H1 (cell line): ENCODE results near the gene CDK13. TPM values are rescaled to one million over a fixed set of nuclear protein-coding genes. Genes with fewer than 3 reads are reported as not detected.

Source experiments
- EZH2 ChIP-seq: fragments of 200-600 bp; sonication (generic); IDR thresholded peaks from 2 replicates; pipeline ENCODE4 v1.7.1; 2012; ENCODE audit warnings: low read depth, mild to moderate bottlenecking, moderate library complexity, low read length, inconsistent platforms; ENCODE audit not compliant: severe bottlenecking
- KDM4A ChIP-seq: IDR thresholded peaks from one replicate; pipeline ENCODE4 v1.7.1; 2012; ENCODE audit warnings: low read depth, mild to moderate bottlenecking, moderate library complexity, low read length, inconsistent platforms; ENCODE audit not compliant: severe bottlenecking
- SAP30 ChIP-seq: fragments of 300-600 bp; sonication (generic); IDR thresholded peaks from 2 replicates; pipeline ENCODE4 v1.7.1; 2012; ENCODE audit warnings: low read length, moderate library complexity, mild to moderate bottlenecking, inconsistent platforms; ENCODE audit not compliant: insufficient read depth, insufficient replicate concordance
- polyA plus RNA-seq, 7 experiments: library from polyadenylated mRNA; depleted of rRNA in 3 of 7; stranded (reverse) in 5 of 7; unstranded in 2 of 7; fragments of >200 nt in 5 of 7; fragments of 200-250 nt in 2 of 7; gene quantifications; 1 replicate in 5 of 7; 2 replicates in 1 of 7; 4 replicates in 1 of 7; pipeline versions ENCODE4 v1.2.1 to v1.2.3, GENCODE V29; 2011 to 2013; ENCODE audit warnings: missing spikeins in 2 of 7, mixed read lengths in 2 of 7
- total RNA-seq: library from RNA; stranded (reverse); fragmentation: NEBNext Ultra II Directional; extraction: Animal tissue kit (Norgen Biotek cat#: 25700); gene quantifications from 2 replicates; pipeline ENCODE4 v1.2.1, GENCODE V29; 2021

The CDK13 gene
- total and polyA plus RNA-seq, 2 of the 8 experiments (the other 6 are each of a cell fraction or from before 2014, with no cell fraction given): 22.6 to 49.5 TPM

GRCh38 chr7:40003597-40003996 is 53.5 kb downstream of the CDK13 start (continued):
- TF ChIP-seq EZH2: no peak
- no peak for TF ChIP-seq KDM4A
- no peak for TF ChIP-seq SAP30
- TF ChIP-seq, all 59 proteins: peak for 0
